HG03196 (cell line): Measurements from ENCODE around the gene LYVE1.

Source experiments
- ATAC-seq: cut with Tn5 transposase; IDR thresholded peaks from one replicate; pipeline ENCODE4 v1.9.1; 2021; ENCODE audit not compliant: unreplicated experiment

Gene LYVE1

DNA sequence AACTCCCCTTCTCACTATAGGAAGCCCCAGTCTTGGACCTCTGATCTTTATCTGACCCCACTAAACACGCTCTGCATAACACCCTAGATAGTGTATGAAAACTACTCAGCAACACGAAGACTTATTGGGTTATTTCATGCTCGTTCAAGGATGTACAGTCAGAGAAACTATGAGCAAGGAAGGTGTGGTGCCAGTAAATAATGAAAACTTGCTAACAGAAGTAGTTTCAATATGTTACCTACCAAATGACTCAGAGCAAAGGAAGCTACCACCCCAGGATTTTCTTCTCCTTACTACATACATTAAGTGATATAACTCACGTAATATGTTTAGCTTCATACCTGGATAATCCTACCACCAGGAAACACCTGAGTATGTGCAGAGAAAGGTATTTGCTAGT lies 25.9 kb upstream of the LYVE1 start:
- ATAC-seq = no peak

DNA sequence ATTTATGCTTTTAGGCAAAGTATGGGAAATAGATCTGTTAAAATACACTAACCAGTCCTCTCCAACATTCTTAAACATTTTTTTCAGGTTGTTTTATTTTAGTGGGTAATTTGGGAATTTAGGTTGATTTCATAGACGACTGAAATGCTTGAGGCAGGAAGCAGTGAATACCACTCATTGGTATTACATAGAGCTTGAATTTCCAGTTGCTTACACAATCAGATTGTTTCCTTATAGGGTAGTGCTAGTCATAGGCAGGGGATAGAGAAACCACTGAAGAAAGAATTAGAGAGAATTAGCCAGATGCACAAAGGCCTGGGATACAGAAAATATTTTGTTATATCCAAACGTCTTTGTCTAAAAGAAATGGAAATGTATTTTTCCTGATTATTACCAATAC lies 23.9 kb upstream of the LYVE1 start:
- ATAC-seq = no peak

DNA sequence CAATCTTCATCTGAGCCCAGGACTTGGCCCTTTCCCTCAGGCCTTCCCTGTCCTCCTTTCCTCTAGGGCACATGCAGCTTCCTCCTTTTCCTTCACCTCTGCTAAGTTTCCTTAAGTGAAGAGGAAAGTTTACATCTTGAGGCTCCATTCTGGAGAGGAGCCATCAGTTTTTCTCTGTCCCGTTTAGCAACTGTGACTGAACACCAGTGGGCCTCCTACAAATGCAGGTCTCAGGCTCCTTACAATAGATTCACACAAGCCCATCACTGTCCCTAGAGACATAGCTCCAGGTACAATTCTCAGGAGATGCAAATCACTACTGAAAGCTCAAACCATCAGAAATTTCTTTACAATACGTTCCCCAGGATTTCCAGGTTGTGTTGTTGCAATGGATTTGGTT lies 23.3 kb upstream of the LYVE1 start:
- ATAC-seq = no peak

DNA sequence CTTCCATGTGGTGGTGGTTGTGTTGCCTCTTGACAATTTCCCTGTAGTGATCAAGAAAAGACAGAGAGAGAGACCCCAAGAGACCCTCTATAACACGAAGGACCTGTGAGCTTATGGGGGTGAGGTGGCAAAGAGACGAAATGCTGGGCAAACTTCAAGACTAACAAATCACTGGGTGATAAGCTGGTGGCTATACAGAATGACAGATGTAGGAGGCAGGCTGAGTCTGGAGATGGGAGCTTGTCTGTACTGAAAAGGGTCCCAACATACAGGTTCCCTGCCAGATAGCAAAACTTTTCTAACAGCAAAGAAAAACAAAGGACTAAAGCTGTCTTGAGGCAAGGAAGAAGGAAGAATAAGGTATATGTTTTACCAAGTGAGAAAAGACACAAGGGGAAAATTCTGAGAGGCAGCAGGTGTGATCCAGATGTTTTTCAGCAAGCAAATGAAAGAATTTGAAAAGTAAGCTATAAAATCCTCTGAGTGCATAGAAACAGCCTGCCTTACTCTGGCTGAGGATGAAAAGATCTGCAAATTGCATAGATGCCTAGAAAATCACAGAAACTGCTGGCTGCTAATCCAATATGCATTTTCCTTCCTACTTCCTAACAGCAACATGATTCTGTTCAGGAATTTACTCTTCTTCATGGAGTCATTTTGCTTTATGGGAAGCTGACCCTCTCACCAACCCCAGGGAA lies 21.9 kb upstream of the LYVE1 start:
- no peak for ATAC-seq

DNA sequence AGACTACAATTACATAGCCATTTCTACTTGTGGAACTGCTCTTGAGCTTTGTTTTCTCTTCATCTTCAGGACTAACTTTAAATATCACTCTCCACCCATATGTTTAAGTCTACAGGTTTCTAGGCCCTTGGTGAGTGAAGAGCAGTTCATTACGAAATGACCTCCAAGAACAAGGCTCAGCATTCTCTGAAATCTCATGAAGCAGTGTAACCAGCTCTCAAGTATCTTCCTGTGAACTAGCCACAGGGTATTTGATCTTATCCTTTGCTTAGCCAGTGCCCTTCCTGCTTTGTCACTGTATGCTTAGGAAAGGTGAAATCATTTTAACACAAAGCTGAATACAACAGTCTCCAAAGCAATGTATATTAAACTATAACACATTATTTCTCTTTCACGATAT lies 20.4 kb upstream of the LYVE1 start:
- no peak for ATAC-seq

DNA sequence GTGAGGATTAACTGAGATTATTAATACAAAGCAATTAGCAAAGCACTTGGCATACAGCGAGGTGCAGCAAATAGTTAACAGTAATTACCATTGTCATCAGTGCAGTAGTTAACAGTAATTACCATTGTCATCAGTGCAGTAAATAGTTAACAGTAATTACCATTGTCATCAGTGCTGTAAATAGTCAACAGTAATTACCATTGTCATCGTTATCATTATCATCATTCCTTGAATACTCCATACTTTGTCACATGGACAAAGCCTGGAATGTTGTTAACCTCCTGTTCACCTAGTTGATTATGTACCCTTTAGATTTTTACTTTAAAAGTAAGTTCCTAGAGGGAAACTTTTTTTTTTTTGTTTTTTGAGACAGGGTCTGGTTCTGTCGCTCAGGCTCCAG lies 19.5 kb upstream of the LYVE1 start:
- ATAC-seq = no peak

DNA sequence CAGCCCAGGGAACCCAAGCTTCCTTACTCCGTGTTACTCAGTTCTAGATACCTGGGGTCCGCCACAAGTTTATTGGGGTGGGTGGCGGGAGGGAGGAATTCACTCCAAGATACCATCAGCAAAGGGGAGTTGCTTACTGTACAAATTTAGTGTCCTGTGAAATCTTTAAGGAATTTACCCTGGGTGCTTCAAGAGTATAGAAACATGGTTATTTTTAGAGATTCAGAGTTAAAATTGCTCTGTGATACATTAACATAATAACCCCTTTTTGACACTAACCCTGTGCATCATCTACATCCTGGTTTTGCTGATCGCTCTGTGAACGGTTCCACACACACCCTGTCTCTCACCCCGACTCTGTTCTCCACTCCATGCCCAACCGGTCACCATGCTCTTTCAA lies 18.9 kb upstream of the LYVE1 start:
- ATAC-seq = no peak

DNA sequence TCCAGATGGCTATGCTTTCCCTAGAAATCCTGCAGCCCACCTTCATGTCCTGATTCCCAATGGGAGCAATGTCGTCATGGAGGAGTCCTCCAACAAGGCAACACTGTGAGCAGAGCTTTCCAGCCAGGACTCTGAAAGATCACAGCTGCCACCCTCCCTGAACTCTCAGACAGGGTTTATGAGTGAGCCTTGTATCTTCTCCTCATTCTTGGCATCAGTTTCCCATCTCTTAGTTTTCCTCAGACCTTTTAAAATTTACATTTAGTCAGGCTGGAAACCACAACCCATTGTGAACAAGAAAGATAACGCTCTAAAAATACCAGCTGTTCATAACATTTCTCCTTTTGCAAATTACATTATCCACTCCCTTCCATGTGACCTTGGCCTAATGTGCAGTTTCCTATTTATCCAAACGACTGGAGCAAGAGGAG lies 15.6 kb upstream of the LYVE1 start:
- ATAC-seq = no peak

DNA sequence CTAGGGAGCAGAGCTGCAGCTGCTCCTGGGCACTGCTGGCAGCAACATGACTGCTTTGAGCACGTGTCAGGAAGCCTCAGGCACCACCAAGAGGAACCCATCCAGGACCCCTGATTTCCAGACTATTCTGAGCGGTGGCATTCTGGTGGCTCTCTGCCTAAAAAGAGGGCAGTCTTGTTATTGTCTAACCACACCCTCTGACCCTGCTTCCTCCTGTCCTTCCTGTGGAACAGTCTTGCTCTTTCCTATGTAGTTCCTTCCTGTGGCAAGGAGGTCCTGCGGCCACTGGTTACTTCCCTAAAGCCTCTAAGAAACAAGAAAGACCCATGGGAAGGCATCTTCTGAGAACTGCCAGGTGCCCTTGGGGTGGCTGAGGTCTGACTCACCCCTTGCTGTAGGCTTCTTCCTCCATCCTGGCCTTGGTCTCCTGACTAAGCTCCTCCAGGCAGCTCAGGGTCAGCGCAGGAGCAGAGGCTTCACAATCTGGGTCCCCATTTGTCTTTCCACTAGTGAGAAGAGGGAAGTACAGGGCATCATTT lies 13.1 kb upstream of the LYVE1 start:
- ATAC-seq = no peak

DNA sequence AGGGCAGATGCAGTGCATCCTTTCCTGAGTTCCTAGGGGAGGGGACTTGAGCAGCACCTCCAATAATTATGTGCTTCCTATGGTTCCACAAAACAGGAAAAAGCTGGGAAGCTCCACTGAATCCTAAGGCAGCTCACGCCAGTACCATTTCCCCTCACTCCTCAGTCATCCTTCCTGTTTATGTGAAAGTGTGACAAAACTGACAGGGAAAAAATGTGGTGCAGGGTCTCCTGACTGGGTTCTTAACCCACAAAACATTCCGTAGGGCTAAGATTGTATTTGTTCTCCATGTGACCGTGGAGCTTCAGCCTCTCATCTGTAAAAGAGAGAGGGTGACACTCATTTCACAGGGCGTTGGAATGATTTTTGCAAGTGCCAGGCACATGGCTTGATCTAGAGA lies 12.2 kb upstream of the LYVE1 start:
- no peak for ATAC-seq

DNA sequence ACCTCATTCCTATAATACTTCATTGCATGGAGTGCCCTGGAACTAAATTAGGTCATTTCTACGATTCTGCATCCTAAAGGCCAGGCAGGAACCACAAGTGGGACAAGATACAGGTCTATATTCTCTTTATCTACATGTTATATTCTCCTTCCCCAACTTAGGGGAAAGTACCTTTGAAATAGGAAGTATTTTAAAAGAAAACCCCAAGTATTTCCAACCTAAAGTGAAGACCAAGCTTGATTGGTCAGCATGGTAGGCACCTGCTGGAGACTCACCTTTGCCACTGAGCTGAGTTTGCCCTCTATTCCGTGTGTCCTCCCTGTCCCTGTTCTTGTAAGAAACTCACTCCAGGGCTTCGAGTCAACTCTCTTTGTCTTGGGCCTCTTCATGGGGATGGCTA lies 11.2 kb upstream of the LYVE1 start:
- no peak for ATAC-seq

DNA sequence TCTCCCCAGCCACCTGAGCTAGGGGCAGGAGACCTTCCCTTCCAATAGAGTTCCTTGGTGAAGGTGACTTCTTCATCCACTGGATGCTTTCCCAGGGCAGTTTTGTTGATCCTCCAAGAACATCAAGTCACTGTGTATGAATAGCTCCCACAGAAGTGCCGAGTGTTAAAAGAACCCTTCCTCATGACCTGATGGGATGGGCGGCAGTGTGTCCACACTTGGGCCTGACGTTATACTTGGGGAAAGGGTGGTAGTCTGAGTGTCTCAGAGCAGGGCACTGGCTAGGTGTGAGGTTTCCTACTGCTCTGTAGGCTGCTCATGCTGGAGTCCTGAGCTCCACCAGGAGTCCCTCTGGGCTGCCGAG lies 7.6 kb upstream of the LYVE1 start:
- no peak for ATAC-seq

DNA sequence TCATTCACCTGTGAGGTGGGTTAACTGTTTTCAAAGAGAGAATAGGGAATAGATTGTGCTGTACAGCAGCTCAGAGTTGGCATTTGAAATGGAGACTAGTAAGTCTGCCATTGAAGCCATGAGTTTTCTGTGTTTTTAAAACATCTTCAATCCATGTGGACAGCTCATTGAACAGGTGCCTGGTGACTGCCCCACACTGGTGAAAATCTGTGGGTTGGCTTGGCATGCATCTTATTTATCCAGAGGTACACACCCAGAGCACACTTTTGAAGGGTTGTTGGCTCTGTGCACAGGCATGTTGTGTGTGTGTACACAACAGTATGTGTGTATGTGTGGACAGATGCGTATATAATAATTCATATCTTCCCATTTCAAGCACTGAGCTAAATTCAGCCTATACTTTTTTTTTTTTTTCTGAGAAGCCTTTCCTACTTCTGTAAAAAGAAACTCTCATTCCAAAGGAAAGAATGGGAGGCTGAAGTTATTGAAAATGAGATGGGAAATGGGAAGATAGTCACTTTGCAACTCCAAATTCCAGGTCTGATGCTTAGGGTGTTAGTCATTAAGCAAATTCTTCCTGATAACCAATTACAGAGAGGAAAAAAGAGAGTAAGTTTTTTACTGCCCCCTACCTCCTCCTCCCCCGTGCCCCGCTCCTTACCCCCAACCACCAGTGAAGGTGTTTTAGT lies 7.0 kb upstream of the LYVE1 start:
- no peak for ATAC-seq

DNA sequence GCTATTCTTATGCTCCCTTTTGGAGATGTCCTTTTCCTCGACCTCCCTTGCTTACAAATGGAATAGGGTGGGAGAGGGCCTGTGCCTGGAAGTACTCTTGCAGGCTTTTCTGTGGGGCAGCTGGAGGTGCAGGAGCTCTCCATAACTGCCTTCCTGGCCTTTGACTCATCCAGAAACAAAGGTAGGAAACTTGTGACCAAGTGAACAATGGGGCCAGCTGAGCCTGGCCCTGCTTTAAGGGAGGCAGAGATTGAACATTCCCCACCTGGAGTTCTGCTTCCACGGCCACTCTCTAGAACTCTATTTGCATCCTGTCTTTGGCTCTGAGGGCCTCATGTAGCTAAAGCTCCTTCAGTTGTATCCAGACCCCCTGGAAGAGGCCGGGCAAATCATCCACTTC lies 5.1 kb upstream of the LYVE1 start:
- ATAC-seq = no peak

DNA sequence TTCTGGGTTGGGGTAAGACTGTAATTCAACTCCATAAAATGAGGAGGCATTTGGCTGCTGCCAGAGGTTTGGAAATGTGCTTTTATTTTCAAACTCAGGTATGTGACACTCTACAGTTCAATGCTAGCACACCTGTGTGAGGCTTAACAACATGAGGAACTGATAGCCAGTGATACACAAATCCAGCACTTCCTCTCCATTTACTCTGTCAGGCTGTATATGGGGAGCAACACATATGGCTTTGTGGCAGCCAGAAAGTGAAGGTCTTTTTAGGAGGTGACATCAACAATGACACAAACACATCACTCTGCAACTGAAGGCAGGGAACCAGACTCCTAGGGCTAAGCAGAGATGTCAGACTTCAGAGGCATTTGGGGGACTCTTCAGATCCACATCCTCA lies 4.6 kb upstream of the LYVE1 start:
- no peak for ATAC-seq

DNA sequence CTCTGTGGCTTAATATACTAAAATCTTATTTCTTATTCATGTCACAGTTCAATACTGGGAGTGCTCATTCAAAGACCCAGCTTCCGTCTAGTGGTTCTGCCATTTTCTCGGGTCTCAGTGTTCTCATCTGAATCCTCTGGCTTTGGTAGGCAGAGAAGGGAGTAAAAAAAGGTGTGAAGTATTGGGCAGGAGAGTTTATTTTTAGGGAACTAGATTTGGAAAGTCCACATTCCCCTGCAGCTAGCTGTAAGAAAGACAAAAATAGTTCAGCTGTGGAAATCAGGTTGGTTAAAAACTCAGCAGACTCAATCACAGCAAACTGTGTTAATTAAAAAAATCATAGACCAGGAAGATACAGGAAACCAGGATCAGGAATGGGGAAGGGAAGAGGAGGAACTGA lies 4.1 kb upstream of the LYVE1 start:
- ATAC-seq = no peak

DNA sequence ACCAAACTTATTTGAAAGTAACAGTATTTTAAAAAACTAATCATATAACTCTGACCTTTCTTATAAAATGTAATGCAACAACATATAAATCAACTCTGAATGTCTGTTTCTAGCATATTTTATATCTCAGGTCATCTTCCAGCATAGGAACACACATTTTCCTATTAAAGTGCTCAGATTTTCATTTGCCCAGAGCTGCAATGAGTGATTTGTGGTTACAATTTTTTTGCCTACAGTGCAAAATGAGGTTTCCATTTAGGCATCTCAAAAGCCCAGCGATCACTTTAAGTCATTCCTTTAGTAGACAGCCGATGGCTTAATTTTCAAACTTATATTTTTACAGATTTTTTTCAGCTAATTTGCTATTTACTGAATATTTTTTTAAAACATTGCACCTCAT lies 1.0 kb downstream of the LYVE1 start:
- no peak for ATAC-seq

DNA sequence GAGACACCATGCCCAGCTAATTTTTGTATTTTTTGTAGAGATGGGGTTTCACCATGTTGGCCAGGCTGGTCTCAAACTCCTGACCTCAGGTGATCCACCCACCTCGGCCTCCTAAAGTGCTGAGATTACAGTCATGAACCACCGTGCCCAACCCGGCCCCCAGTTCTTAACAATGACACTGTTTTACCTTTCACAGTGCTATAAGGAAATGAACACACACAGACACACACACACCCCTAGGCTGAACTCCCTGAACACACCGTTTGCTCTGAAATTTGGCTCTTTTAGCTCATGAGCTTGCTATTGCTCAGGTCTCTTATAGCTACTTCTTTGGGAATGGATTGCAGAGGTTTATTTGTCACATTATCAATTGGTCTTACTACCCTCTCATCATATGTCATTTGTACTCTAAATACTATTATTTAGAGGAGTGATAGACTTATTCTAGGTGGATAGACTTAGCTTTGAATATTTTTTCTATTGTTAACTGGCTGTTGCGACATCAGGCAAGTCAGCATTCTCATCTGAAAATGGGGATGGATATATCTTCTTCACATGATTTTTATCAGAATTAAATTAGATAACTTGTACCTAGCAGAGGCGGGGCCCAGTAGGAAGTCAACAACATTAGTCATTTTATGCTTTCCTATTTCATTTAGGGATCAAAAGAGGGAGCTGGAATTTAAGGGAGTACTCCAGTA lies 2.1 kb downstream of the LYVE1 start:
- no peak for ATAC-seq

DNA sequence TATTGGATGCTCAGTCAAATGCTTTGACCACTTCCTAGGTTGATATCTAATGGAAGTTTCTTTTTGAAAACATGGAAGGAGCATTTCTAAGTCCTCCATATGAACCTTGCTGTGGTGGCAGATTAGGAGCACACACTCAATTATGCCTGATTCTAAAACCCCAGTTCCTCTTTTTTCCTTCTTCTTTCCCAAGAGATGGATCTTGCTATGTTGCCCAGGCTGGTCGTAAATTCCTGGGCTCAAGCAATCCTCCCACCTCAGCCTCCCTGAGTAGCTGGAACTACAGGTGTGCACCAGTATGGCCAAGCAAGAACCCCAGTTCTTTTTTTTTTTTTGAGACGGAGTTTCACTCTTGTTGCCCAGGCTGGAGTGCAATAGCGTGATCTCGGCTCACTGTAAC lies 3.0 kb downstream of the LYVE1 start:
- ATAC-seq = no peak

DNA sequence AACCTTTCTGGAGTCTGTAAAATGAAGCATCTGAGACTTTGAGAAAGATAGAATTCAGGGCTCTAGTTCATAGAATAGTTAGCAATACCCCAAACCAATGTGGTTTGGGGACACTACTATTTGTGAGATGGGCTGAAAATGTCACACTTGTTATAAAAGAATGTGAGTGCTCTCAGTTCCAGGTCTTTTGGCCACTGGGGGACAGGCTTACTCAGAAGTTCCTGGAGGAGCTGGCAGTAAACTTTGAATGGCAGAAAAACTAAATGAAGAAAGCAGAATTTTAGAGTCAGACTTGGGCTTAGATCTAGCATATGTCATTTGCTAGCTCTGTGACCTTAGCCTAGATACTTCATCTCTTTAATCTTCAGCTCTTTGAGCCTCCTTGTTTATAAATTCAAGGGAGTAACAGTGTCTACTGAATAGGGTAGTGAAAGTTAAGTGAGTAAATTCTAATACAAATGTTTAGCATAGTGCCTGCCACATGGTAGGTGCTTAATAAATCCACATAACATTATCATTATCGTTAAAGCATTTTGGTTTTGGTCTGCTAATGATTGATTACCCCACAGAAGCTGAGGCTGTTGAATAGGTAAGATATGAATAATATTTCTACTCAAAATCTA lies 3.7 kb downstream of the LYVE1 start:
- ATAC-seq = no peak

DNA sequence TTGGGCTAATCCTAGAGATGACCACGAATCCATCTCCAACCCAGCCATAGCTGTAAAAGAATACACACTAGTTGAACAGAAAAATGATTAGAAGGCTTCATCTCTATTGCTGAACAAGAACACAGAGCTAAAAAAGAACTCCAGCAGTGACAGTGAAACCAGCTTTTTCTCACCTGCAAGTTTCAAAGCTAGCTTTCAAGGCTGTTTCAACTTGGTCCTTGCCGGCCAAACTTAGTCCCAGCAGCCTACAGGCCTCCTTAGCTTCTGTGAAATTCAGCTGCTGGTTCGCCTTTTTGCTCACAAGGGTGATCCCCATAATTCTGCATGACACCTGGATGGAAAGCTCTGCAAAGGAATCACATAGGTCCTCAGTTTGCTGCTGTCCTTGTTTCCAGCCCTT lies 4.4 kb downstream of the LYVE1 start:
- ATAC-seq = no peak

DNA sequence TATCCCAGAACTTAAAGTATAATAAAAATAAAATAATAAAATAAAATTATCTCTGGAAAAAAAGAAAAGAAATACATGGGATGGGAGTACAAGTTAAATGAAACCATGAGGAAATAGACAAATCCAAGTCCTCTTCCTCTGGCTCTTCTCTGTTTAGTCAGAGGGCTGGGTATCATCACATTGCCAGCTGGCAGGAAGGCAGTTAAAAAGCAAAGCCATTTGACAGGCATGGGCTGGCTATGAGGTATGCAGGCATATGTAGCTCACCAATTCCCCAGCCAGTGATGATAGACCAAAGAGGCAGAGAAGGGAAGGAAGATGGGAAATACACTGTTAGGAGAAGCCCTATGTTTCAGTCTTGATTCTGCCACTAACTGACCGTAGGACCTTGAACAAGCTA lies 6.5 kb downstream of the LYVE1 start:
- no peak for ATAC-seq
